Endothelial cell (in vitro differentiated cells): Measurements from ENCODE around the gene AP3M1. TPM values are rescaled to one million over a fixed set of nuclear protein-coding genes. Genes with fewer than 3 reads are reported as not detected.

Experiments
- DNase-seq: peaks from one replicate; pipeline ENCODE4 v3.0.0; 2021; ENCODE audit warnings: low spot score
- H3K27ac Mint-ChIP-seq: one replicate; pipeline ENCODE4 v1.8.0; 2021; ENCODE audit warnings: mixed read lengths, inconsistent platforms; ENCODE audit not compliant: unreplicated experiment
- H3K27me3 Mint-ChIP-seq: one replicate; pipeline ENCODE4 v1.8.0; 2021; ENCODE audit warnings: mild to moderate bottlenecking, moderate library complexity, mixed read lengths, inconsistent platforms; ENCODE audit not compliant: unreplicated experiment
- H3K36me3 Mint-ChIP-seq: one replicate; pipeline ENCODE4 v1.8.0; 2021; ENCODE audit warnings: mild to moderate bottlenecking, low read depth, mixed read lengths, inconsistent platforms; ENCODE audit not compliant: unreplicated experiment
- H3K4me1 Mint-ChIP-seq: one replicate; pipeline ENCODE4 v1.8.0; 2021; ENCODE audit warnings: mild to moderate bottlenecking, mixed read lengths, inconsistent platforms; ENCODE audit not compliant: unreplicated experiment
- H3K4me3 Mint-ChIP-seq: one replicate; pipeline ENCODE4 v1.8.0; 2021; ENCODE audit warnings: mild to moderate bottlenecking, mixed read lengths, inconsistent platforms; ENCODE audit not compliant: unreplicated experiment
- H3K9me3 Mint-ChIP-seq: one replicate; pipeline ENCODE4 v1.8.0; 2021; ENCODE audit warnings: mixed read lengths, inconsistent platforms; ENCODE audit not compliant: unreplicated experiment
- total RNA-seq: library from RNA; stranded (reverse); fragmentation: NEBNext Ultra II Directional; extraction: Animal tissue kit (Norgen Biotek cat#: 25700); gene quantifications from one replicate; pipeline ENCODE4 v1.2.1, GENCODE V29; 2021; ENCODE audit not compliant: unreplicated experiment
- TF ChIP-seq, protein P1 (sequence below): fragments of 200-600 bp; sonication (generic); IDR thresholded peaks from one replicate; pipeline ENCODE4 v1.5.0; 2021; ENCODE audit warnings: antibody characterized with exemption; ENCODE audit not compliant: unreplicated experiment

Gene AP3M1
- total RNA-seq, 1 donor from 2014 or later = 43.7 TPM

DNA sequence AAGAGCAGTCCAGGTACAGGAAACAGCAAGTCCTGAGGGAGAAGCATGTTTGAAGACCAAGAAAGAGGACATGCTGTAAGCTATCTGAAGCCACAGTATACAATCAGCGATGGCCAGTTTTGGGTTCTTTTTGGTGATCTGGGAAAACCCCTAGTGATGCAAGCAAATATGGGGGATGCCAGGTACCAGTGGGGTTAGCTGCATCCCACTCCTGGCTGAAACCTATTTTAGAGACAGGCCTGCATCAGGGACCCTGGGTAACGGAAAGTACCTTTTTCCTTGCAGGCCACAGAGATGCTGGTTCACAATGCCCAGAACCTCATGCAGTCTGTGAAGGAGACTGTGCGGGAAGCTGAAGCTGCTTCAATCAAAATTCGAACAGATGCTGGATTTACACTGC, 32.9 kb downstream of the AP3M1 start:
- no peak for DNase-seq
- peaks cover 60% of the 10 kb centered on the region for H3K36me3 Mint-ChIP-seq

DNA sequence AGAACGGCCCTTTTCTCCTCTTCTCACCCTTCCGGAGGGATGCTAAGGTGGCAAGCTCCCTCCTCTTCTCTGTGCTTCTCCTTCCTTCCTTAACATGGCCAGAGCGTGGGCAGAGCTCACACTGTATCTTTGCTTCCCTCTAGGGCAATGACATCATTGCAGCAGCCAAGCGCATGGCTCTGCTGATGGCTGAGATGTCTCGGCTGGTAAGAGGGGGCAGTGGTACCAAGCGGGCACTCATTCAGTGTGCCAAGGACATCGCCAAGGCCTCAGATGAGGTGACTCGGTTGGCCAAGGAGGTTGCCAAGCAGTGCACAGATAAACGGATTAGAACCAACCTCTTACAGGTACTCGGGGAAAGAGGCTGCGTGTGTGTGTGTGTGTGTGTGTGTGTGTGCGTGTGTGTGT, 36.6 kb downstream of the AP3M1 start:
- Mint-ChIP-seq H3K4me1 (peaks cover 10% of the 10 kb centered on the region), H3K4me3 (no peak overlapping the region), H3K27ac (peak overlapping the region; percentile 34), H3K36me3 (peaks cover 63% of the 10 kb centered on the region), H3K9me3 (no peaks in the 10 kb centered on the region), H3K27me3 (peaks cover 12% of the 10 kb centered on the region)
- no peak for DNase-seq
- TF ChIP-seq, protein P1, sequence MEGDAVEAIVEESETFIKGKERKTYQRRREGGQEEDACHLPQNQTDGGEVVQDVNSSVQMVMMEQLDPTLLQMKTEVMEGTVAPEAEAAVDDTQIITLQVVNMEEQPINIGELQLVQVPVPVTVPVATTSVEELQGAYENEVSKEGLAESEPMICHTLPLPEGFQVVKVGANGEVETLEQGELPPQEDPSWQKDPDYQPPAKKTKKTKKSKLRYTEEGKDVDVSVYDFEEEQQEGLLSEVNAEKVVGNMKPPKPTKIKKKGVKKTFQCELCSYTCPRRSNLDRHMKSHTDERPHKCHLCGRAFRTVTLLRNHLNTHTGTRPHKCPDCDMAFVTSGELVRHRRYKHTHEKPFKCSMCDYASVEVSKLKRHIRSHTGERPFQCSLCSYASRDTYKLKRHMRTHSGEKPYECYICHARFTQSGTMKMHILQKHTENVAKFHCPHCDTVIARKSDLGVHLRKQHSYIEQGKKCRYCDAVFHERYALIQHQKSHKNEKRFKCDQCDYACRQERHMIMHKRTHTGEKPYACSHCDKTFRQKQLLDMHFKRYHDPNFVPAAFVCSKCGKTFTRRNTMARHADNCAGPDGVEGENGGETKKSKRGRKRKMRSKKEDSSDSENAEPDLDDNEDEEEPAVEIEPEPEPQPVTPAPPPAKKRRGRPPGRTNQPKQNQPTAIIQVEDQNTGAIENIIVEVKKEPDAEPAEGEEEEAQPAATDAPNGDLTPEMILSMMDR = no peak

More for the DNA sequence above, 32.9 kb downstream of the AP3M1 start:
- Mint-ChIP-seq H3K9me3 (no peaks in the 10 kb centered on the region), H3K4me1 (peaks cover 13% of the 10 kb centered on the region), H3K4me3 (no peak overlapping the region), H3K27me3 (peaks cover 7% of the 10 kb centered on the region), H3K27ac (no peak overlapping the region)
- TF ChIP-seq, protein P1 = no peak

DNA sequence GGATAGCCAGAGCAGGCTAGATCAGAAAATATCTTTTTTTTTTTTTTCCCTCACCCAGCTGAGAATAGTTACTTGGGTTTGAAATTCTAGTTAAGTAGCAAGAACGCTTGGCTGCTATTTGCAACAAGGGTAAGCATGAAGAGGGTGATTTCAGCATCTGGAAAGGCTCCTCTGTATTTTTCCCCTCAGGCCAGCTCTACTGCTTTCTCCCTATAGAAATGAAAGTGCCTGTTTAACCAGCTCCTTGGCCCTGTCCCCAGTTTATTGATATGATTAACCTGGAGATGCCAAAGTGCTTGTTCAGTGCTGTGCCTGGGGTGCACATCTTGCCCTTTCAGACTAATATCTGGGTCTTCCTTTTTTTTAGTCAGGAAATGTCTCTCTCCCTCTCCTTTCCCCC, 37.1 kb downstream of the AP3M1 start:
- H3K36me3 Mint-ChIP-seq = peaks cover 63% of the 10 kb centered on the region
- peaks cover 12% of the 10 kb centered on the region for H3K27me3 Mint-ChIP-seq
- TF ChIP-seq, protein P1 = no peak
- H3K4me1 Mint-ChIP-seq = peaks cover 5% of the 10 kb centered on the region
- no peaks in the 10 kb centered on the region for H3K9me3 Mint-ChIP-seq
- peak overlapping the region; percentile 34 for H3K27ac Mint-ChIP-seq
- no peak for DNase-seq
- H3K4me3 Mint-ChIP-seq = no peak overlapping the region

DNA sequence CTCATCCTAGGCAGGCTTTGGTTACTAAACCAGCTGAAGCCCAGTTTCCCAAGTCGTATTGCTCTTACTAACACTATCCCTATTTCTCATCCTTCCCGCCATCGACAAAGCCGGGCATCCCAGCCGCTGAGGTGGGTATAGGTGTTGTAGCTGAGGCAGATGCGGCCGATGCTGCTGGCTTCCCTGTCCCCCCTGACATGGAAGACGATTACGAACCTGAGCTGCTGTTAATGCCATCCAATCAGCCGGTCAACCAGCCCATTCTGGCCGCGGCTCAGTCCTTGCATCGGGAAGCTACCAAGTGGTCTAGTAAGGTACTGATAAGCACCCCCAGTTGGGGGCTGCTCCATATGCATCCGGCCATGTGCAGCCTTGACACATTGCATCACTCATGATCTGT, 38.8 kb downstream of the AP3M1 start:
- no peaks in the 10 kb centered on the region for H3K9me3 Mint-ChIP-seq
- H3K27ac Mint-ChIP-seq = no peak overlapping the region
- H3K36me3 Mint-ChIP-seq = peaks cover 64% of the 10 kb centered on the region
- H3K4me3 Mint-ChIP-seq = no peak overlapping the region
- H3K27me3 Mint-ChIP-seq = peaks cover 8% of the 10 kb centered on the region
- DNase-seq = no peak
- TF ChIP-seq, protein P1 = no peak
- peaks cover 4% of the 10 kb centered on the region for H3K4me1 Mint-ChIP-seq

DNA sequence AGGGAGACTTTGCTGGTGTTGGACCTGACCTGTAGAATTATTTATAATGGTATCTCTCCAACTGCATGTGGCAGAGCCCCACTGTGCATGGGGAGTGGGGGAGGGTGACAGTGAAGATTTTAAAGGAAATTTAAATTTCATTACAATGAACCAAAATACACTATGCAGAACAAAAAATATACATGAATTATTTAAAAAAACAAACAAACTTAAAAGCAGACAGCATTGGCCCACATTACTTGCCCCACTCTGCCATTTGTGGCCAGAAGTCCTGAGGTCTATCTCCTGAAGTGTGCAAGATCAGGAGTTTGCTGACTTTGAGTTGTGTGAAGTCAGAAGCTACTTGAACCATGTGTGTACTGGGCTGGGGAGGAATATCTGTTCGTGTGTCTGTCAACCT, 40.5 kb downstream of the AP3M1 start:
- Mint-ChIP-seq H3K36me3 (peaks cover 66% of the 10 kb centered on the region), H3K9me3 (no peaks in the 10 kb centered on the region), H3K27ac (no peak overlapping the region), H3K4me1 (peaks cover 4% of the 10 kb centered on the region), H3K4me3 (no peak overlapping the region), H3K27me3 (peaks cover 8% of the 10 kb centered on the region)
- TF ChIP-seq, protein P1 = no peak
- DNase-seq = no peak
